ENCODE results near the gene MYO5B. TPM values are rescaled to one million over a fixed set of nuclear protein-coding genes. Genes with fewer than 3 reads are reported as not detected.

The MYO5B gene
- total and polyA plus RNA-seq, 2 of the 4 experiments (the other 2 are of a cell fraction) = 0.24 to 0.54 TPM

GRCh38 chr18:49973592-49973991 is 221.4 kb downstream of the MYO5B start:
- Histone ChIP-seq H2BK20ac (ENCODE audit: low read depth, low read length) (no peak overlapping the region), H3K27ac (ENCODE audit: insufficient read depth, low read length) (no peak overlapping the region), H2AK5ac (ENCODE audit: low read depth, low read length) (no peak overlapping the region), H4K20me1 (ENCODE audit: insufficient read depth, low read length) (no peaks in the 10 kb centered on the region), H3K36me3 (ENCODE audit: control insufficient read depth, insufficient read depth, low read length) (no peaks in the 10 kb centered on the region), H3K14ac (replicated peaks; ENCODE audit: low read depth, low read length) (no peak overlapping the region), H3K79me1 (ENCODE audit: low read depth in 1 of 2, low read length in 2 of 2) (no peaks in the 10 kb centered on the region), H3K9me3 (ENCODE audit: control insufficient read depth, insufficient read depth, low read length) (no peaks in the 10 kb centered on the region), H3K4me2 (ENCODE audit: low read depth, low read length) (no peak overlapping the region), H3K9ac (ENCODE audit: low read depth, low read length) (no peak overlapping the region), H4K5ac (ENCODE audit: low read depth, low read length) (no peak overlapping the region), H3K9me1 (ENCODE audit: insufficient read depth, low read length) (no peaks in the 10 kb centered on the region), H4K8ac (ENCODE audit: low read depth in 2 of 2, low read length in 2 of 2) (no peak overlapping the region), H3K27me3 (ENCODE audit: control insufficient read depth, insufficient read depth, low read length) (peaks cover 1% of the 10 kb centered on the region), H2BK15ac (ENCODE audit: low read depth, low read length) (no peak overlapping the region), H3K4me1 (ENCODE audit: control insufficient read depth, insufficient read depth, low read length) (no peaks in the 10 kb centered on the region), H3K4me3 (ENCODE audit: insufficient read depth, low read depth, low read length) (no peak overlapping the region), H3K4ac (ENCODE audit: low read depth, low read length) (no peak overlapping the region), H2AFZ (replicated peaks; ENCODE audit: low read length, poor library complexity) (no peak overlapping the region), H2BK120ac (ENCODE audit: low read depth, low read length) (no peak overlapping the region), H3K56ac (ENCODE audit: extremely low read depth, insufficient read depth, low read length) (no peak overlapping the region), H2BK5ac (ENCODE audit: low read depth, low read length, poor library complexity, severe bottlenecking) (no peak overlapping the region), H2AK9ac (replicated peaks; ENCODE audit: low read depth, low read length, poor library complexity) (no peak overlapping the region), H3K23ac (ENCODE audit: low read depth, low read length) (no peak overlapping the region), H3K18ac (ENCODE audit: low read depth, low read length) (no peak overlapping the region), H4K91ac (ENCODE audit: insufficient read depth, low read depth, low read length) (no peak overlapping the region)
- BruUV-seq (replicated peaks) = no TSS peak
- no peak for TF ChIP-seq MXI1 (IDR thresholded peaks at IDR 0.05; ENCODE audit: borderline replicate concordance, low read depth, low read length)
- no peak for TF ChIP-seq CHD1 (IDR thresholded peaks at IDR 0.05; ENCODE audit: low read depth, low read length)
- intact Hi-C loops (cut with micrococcal nuclease) (no loop called here), in situ Hi-C loops (cut with MboI; ENCODE audit: low sequenced_read_pairs) (no loop called here), dilution Hi-C loops (cut with HindIII; ENCODE audit: low sequenced_read_pairs, unreplicated experiment) (no loop called here)
- POLR2A ChIA-PET (ENCODE audit: unreplicated experiment) = no interaction called here
- 0% methylated on average over 1 of the region's 3 CpGs; no CpG with 5 or more reads in 1 of the 2 experiments for WGBS, 2 experiments (ENCODE audit: extremely low coverage in 2 of 2, insufficient read length in 1 of 2)
- CTCF ChIA-PET = no interaction called here
- ATAC-seq (ENCODE audit: low read depth) (no peak), DNase-seq (no peak)

All from IMR-90 (cell line).